Hepatocyte (in vitro differentiated cells): Measurements from ENCODE around the gene MADD. TPM values are rescaled to one million over a fixed set of nuclear protein-coding genes. Genes with fewer than 3 reads are reported as not detected.

Experiments
- DNase-seq: peaks from one replicate; pipeline ENCODE4 v3.0.0-alpha.2; 2016; ENCODE audit warnings: low spot score
- H2AFZ ChIP-seq: fragments of 200-600 bp; sonication (generic); 2 replicates; pipeline ENCODE4 v1.6.0; 2016; ENCODE audit warnings: antibody characterized with exemption, mild to moderate bottlenecking
- H3K27ac ChIP-seq: fragments of 200-600 bp; sonication (generic); 2 replicates; pipeline ENCODE4 v1.5.1; 2016; ENCODE audit warnings: mild to moderate bottlenecking
- H3K27me3 ChIP-seq: fragments of 200-600 bp; sonication (generic); 2 replicates; pipeline ENCODE4 v1.6.1; 2016
- H3K36me3 ChIP-seq: fragments of 200-600 bp; sonication (generic); replicated peaks from 2 replicates; pipeline ENCODE4 v1.5.1; 2016; ENCODE audit warnings: low read depth; ENCODE audit not compliant: insufficient read depth
- H3K4me1 ChIP-seq: fragments of 200-600 bp; sonication (generic); 2 replicates; pipeline ENCODE4 v1.5.1; 2016; ENCODE audit warnings: mild to moderate bottlenecking, moderate library complexity; ENCODE audit not compliant: insufficient read depth
- H3K4me2 ChIP-seq: fragments of 200-600 bp; sonication (generic); 2 replicates; pipeline ENCODE4 v1.6.0; 2016
- H3K4me3 ChIP-seq: fragments of 200-600 bp; sonication (generic); 2 replicates; pipeline ENCODE4 v1.5.1; 2016; ENCODE audit warnings: mild to moderate bottlenecking
- H3K79me2 ChIP-seq: fragments of 200-600 bp; sonication (generic); 2 replicates; pipeline ENCODE4 v1.6.0; 2017; ENCODE audit warnings: mild to moderate bottlenecking
- H3K9me2 ChIP-seq: fragments of 200-600 bp; sonication (generic); replicated peaks from 2 replicates; pipeline ENCODE4 v1.6.0; 2017; ENCODE audit warnings: mild to moderate bottlenecking; ENCODE audit not compliant: insufficient read depth
- H3K9me3 ChIP-seq: fragments of 200-600 bp; sonication (generic); 2 replicates; pipeline ENCODE4 v1.5.1; 2016; ENCODE audit warnings: low read depth, mild to moderate bottlenecking
- H4K20me1 ChIP-seq: fragments of 200-600 bp; sonication (generic); 2 replicates; pipeline ENCODE4 v1.6.0; 2016; ENCODE audit warnings: mild to moderate bottlenecking; ENCODE audit not compliant: insufficient read depth, poor library complexity, severe bottlenecking
- EZH2 ChIP-seq: fragments of 200-600 bp; sonication (generic); IDR thresholded peaks from 2 replicates; pipeline ENCODE4 v1.6.1; 2016; ENCODE audit warnings: antibody characterized with exemption, mild to moderate bottlenecking, borderline replicate concordance
- EZH2phosphoT487 ChIP-seq: fragments of 200-600 bp; sonication (generic); IDR thresholded peaks from one replicate; pipeline ENCODE4 v1.6.1; 2018; ENCODE audit warnings: antibody characterized with exemption, mild to moderate bottlenecking, low read depth, moderate library complexity; ENCODE audit not compliant: unreplicated experiment, severe bottlenecking
- WGBS: methylation state at CpG from one replicate; pipeline ENCODE4 v1.1.6; 2016; ENCODE audit warnings: low lambda C conversion rate; ENCODE audit errors: missing lambda C conversion rate; 5-methylcytosine and 5-hydroxymethylcytosine counted together
- polyA plus RNA-seq: library from polyadenylated mRNA; unstranded; fragments of >200 nt; fragmentation: Nextera tagmentation; extraction: Ambion mirVana; gene quantifications from 2 replicates; pipeline ENCODE4 v1.2.1, GENCODE V29; 2016
- total RNA-seq: library from RNA; depleted of rRNA; stranded (reverse); fragments of >200 nt; gene quantifications from 2 replicates; pipeline ENCODE4 v1.2.3, GENCODE V29; 2014
- TF ChIP-seq, protein P1 (sequence below): fragments of 200-600 bp; sonication (generic); IDR thresholded peaks from 2 replicates; pipeline ENCODE4 v1.5.1; 2016; ENCODE audit warnings: antibody characterized with exemption, mild to moderate bottlenecking; ENCODE audit not compliant: poor library complexity

MADD gene
- total and polyA plus RNA-seq, 2 experiments from 2014 or later, result 17.6 to 19.1 TPM

DNA sequence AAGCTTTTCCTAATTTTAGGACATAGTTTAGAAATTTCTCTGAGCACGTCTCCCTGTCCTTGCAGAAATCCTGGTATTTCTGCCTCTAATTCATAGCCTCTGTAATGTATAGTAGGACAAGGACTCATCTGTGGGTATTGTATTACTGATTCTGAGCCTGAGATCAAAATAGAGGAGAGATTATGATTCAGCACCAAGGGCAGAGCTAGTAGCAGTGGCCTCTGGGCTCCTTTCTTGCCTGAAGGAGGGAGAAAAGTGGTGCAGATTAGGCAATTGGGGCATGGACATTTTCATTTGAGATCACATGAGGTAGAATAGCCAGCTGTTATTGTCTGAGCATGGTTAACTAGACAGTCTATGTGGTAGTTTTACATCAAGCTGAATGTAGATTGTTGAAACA lies 2.8 kb downstream of the MADD start:
- Histone ChIP-seq H3K36me3 (no peaks in the 10 kb centered on the region), H3K79me2 (peaks cover 61% of the 10 kb centered on the region), H4K20me1 (peaks cover 44% of the 10 kb centered on the region), H3K4me1 (peaks cover 10% of the 10 kb centered on the region), H3K4me3 (no peak overlapping the region), H3K9me2 (no peaks in the 10 kb centered on the region), H3K27ac (no peak overlapping the region), H3K9me3 (no peaks in the 10 kb centered on the region), H3K27me3 (no peaks in the 10 kb centered on the region), H3K4me2 (peak overlapping the region; percentile 79), H2AFZ (no peak overlapping the region)
- TF ChIP-seq EZH2phosphoT487, result no peak
- TF ChIP-seq EZH2, result no peak
- TF ChIP-seq, protein P1, sequence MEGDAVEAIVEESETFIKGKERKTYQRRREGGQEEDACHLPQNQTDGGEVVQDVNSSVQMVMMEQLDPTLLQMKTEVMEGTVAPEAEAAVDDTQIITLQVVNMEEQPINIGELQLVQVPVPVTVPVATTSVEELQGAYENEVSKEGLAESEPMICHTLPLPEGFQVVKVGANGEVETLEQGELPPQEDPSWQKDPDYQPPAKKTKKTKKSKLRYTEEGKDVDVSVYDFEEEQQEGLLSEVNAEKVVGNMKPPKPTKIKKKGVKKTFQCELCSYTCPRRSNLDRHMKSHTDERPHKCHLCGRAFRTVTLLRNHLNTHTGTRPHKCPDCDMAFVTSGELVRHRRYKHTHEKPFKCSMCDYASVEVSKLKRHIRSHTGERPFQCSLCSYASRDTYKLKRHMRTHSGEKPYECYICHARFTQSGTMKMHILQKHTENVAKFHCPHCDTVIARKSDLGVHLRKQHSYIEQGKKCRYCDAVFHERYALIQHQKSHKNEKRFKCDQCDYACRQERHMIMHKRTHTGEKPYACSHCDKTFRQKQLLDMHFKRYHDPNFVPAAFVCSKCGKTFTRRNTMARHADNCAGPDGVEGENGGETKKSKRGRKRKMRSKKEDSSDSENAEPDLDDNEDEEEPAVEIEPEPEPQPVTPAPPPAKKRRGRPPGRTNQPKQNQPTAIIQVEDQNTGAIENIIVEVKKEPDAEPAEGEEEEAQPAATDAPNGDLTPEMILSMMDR, result no peak
- WGBS, result 0% methylated on average over 1 of the region's 1 CpG
- no peak for DNase-seq

DNA sequence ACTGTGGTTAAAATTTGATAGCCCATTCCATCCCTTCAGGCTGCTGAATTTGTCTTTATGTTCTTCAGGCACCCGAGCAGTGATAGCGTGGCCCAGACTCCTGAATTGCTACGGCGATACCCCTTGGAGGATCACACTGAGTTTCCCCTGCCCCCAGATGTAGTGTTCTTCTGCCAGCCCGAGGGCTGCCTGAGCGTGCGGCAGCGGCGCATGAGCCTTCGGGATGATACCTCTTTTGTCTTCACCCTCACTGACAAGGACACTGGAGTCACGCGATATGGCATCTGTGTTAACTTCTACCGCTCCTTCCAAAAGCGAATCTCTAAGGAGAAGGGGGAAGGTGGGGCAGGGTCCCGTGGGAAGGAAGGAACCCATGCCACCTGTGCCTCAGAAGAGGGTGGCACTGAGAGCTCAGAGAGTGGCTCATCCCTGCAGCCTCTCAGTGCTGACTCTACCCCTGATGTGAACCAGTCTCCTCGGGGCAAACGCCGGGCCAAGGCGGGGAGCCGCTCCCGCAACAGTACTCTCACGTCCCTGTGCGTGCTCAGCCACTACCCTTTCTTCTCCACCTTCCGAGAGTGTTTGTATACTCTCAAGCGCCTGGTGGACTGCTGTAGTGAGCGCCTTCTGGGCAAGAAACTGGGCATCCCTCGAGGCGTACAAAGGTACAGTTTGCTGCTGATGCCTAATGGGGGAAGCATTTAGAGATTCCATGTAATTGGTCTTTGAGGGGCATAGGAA lies 4.7 kb downstream of the MADD start:
- no peak for TF ChIP-seq EZH2phosphoT487
- no peak for TF ChIP-seq EZH2
- TF ChIP-seq, protein P1, result no peak
- H3K4me2 ChIP-seq, result no peak overlapping the region
- H3K36me3 ChIP-seq, result no peaks in the 10 kb centered on the region
- no peak for DNase-seq
- peaks cover 44% of the 10 kb centered on the region for H4K20me1 ChIP-seq
- no peaks in the 10 kb centered on the region for H3K27me3 ChIP-seq
- H3K4me3 ChIP-seq, result no peak overlapping the region
- 97% methylated on average over 28 of the region's 28 CpGs for WGBS
- no peaks in the 10 kb centered on the region for H3K4me1 ChIP-seq
- no peak overlapping the region for H2AFZ ChIP-seq
- H3K9me3 ChIP-seq, result no peaks in the 10 kb centered on the region
- H3K79me2 ChIP-seq, result peaks cover 61% of the 10 kb centered on the region
- no peaks in the 10 kb centered on the region for H3K9me2 ChIP-seq
- H3K27ac ChIP-seq, result no peak overlapping the region

DNA sequence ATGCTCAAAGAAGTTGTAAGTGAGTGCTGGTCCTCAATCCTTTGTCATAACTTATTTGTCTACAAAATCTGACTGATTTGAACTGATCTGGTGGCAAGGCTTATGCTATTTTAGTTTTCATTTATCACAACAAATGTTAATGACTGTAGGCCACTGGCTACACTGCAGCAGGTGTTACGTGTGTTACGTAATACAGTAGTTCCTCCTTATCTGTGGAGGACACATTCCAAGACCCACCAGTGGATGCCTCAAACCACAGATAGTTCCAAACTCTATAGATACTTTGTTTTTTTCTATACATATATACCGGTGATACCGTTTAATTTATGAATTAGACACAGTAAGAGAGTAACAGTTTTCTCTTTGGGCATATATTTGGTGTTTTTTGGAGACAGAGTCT lies 7.0 kb downstream of the MADD start:
- WGBS, result 92% methylated on average over 4 of the region's 4 CpGs

More for the DNA sequence above, 7.0 kb downstream of the MADD start:
- DNase-seq, result no peak
- H3K9me3 ChIP-seq, result no peaks in the 10 kb centered on the region
- H3K4me2 ChIP-seq, result no peak overlapping the region
- H4K20me1 ChIP-seq, result peaks cover 30% of the 10 kb centered on the region
- no peaks in the 10 kb centered on the region for H3K9me2 ChIP-seq
- TF ChIP-seq EZH2 (no peak), EZH2phosphoT487 (no peak)
- TF ChIP-seq, protein P1, result no peak
- H3K79me2 ChIP-seq, result peaks cover 45% of the 10 kb centered on the region
- no peaks in the 10 kb centered on the region for H3K4me1 ChIP-seq
- no peaks in the 10 kb centered on the region for H3K27me3 ChIP-seq
- no peak overlapping the region for H3K27ac ChIP-seq
- H3K4me3 ChIP-seq, result no peak overlapping the region
- no peaks in the 10 kb centered on the region for H3K36me3 ChIP-seq
- H2AFZ ChIP-seq, result no peak overlapping the region
